HG03159 (cell line): ENCODE data around the gene MAGIX.
"Not testable (repeated sequence)": the region's sequence is repeated elsewhere in the genome, so short reads cannot be mapped to it uniquely, and the experiment has no call there.

ENCODE experiments used
- ATAC-seq: cut with Tn5 transposase; IDR thresholded peaks from one replicate; pipeline ENCODE4 v1.9.1; 2021; ENCODE audit warnings: mild to moderate bottlenecking, moderate library complexity; ENCODE audit not compliant: unreplicated experiment

Gene MAGIX

GRCh38 chrX:49157194-49157593 is 5.4 kb upstream of the MAGIX start:
- ATAC-seq, result no peak

- no peak for ATAC-seq
Measured at GRCh38 chrX:49160908-49161307, 1.6 kb upstream of the MAGIX start.

GRCh38 chrX:49161632-49162031 is 926 bp upstream of the MAGIX start:
- ATAC-seq, result no peak

- peak; percentile 43 for ATAC-seq
Measured at GRCh38 chrX:49163555-49164419, 1.2 kb downstream of the MAGIX start.

GRCh38 chrX:49164589-49165360 is 2.2 kb downstream of the MAGIX start:
- no peak for ATAC-seq

- ATAC-seq, result peak; percentile 40
Measured at GRCh38 chrX:49165901-49166881, 3.6 kb downstream of the MAGIX start.

GRCh38 chrX:49166914-49167739 is 4.6 kb downstream of the MAGIX start:
- peak; percentile 11 for ATAC-seq

- ATAC-seq, result no peak
Measured at GRCh38 chrX:49167740-49168108, 5.2 kb downstream of the MAGIX start.

GRCh38 chrX:49171752-49172279 is 9.3 kb downstream of the MAGIX start, which contains the start of gene PLP2:
Gene PLP2 (plus strand): TSS chrX:49171898. CDS start chrX:49172001, 103 bp downstream.
- no peak for ATAC-seq

GRCh38 chrX:49172280-49172780 is 9.8 kb downstream of the MAGIX start:
- peak; percentile 68 for ATAC-seq

- not testable (repeated sequence) for ATAC-seq
Measured at GRCh38 chrX:49173544-49173943, 11.0 kb downstream of the MAGIX start.

GRCh38 chrX:49174723-49175122 is 12.2 kb downstream of the MAGIX start:
- ATAC-seq, result no peak

- ATAC-seq, result no peak
Measured at GRCh38 chrX:49175435-49176274, 13.1 kb downstream of the MAGIX start.

- no peak for ATAC-seq
Measured at GRCh38 chrX:49176421-49177326, 14.1 kb downstream of the MAGIX start.

- ATAC-seq, result no peak
Measured at GRCh38 chrX:49177338-49177833, 14.8 kb downstream of the MAGIX start.

- ATAC-seq, result no peak
Measured at GRCh38 chrX:49177873-49178480, 15.4 kb downstream of the MAGIX start.

- ATAC-seq, result no peak
Measured at GRCh38 chrX:49178537-49178936, 16.0 kb downstream of the MAGIX start.
